OCI-M2 (cell line): ENCODE measurements around the gene NR2C2AP.
"Not testable (repeated sequence)": the region's sequence is repeated elsewhere in the genome, so short reads cannot be mapped to it uniquely, and the experiment has no call there.

Experiments used
- DNase-seq: peaks from one replicate; lab custom pipeline; 2025; ENCODE audit not compliant: unreplicated experiment; lab: John Stamatoyannopoulos, UW

Gene NR2C2AP

GRCh38 chr19:19203012-19203856 lies at the start of gene NR2C2AP:
Gene NR2C2AP, minus strand, starts transcription at chr19:19203414. Its CDS starts 354 bp downstream, at chr19:19203060.
- DNase-seq = peak; percentile 78

- no peak for DNase-seq
Measured at GRCh38 chr19:19250196-19250801, 47.1 kb upstream of the NR2C2AP start.

- no peak for DNase-seq
Measured at GRCh38 chr19:19240476-19240875, 37.3 kb upstream of the NR2C2AP start.

- DNase-seq = no peak
Measured at GRCh38 chr19:19239675-19240074, 36.5 kb upstream of the NR2C2AP start.

- DNase-seq = no peak
Measured at GRCh38 chr19:19238126-19238894, 35.1 kb upstream of the NR2C2AP start.

GRCh38 chr19:19236173-19236572 lies 33.0 kb upstream of the NR2C2AP start:
- DNase-seq = no peak

GRCh38 chr19:19234220-19234816 lies 31.1 kb upstream of the NR2C2AP start:
- no peak for DNase-seq

GRCh38 chr19:19232261-19232721 lies 29.1 kb upstream of the NR2C2AP start:
- DNase-seq = no peak

- no peak for DNase-seq
Measured at GRCh38 chr19:19230999-19231398, 27.8 kb upstream of the NR2C2AP start.

- DNase-seq = no peak
Measured at GRCh38 chr19:19229701-19230100, 26.5 kb upstream of the NR2C2AP start.

- DNase-seq = no peak
Measured at GRCh38 chr19:19227217-19227616, 24.0 kb upstream of the NR2C2AP start.

GRCh38 chr19:19226663-19227062 lies 23.4 kb upstream of the NR2C2AP start:
- no peak for DNase-seq

- DNase-seq = no peak
Measured at GRCh38 chr19:19226204-19226603, 23.0 kb upstream of the NR2C2AP start.

GRCh38 chr19:19224852-19225494 lies 21.8 kb upstream of the NR2C2AP start:
- no peak for DNase-seq

- DNase-seq = no peak
Measured at GRCh38 chr19:19224150-19224851, 21.1 kb upstream of the NR2C2AP start.

- no peak for DNase-seq
Measured at GRCh38 chr19:19223636-19224035, 20.4 kb upstream of the NR2C2AP start.

GRCh38 chr19:19223060-19223459 lies 19.8 kb upstream of the NR2C2AP start:
- DNase-seq = no peak

- not testable (repeated sequence) for DNase-seq
Measured at GRCh38 chr19:19221000-19221399, 17.8 kb upstream of the NR2C2AP start.

GRCh38 chr19:19218911-19219310 lies 15.7 kb upstream of the NR2C2AP start:
- DNase-seq = no peak

- DNase-seq = no peak
Measured at GRCh38 chr19:19217099-19217498, 13.9 kb upstream of the NR2C2AP start.
